ENCODE data around the gene CACNA2D3.

GRCh38 chr3:54347933-54348332 is 225.6 kb downstream of the CACNA2D3 start:
- TF ChIP-seq GATA3 (IDR thresholded peaks at IDR 0.05; ENCODE audit: low read depth, low read length) (no peak), GATA2 (IDR thresholded peaks at IDR 0.05; ENCODE audit: low read depth, low read length) (no peak)
